GM10847 (cell line): Measurements from ENCODE around the gene CPNE4.

Experiments used
- POLR2A ChIP-seq: IDR thresholded peaks from 2 replicates; pipeline ENCODE4 v1.6.1; 2011; ENCODE audit not compliant: insufficient read length; ENCODE audit errors: extremely low read depth

Gene CPNE4

DNA sequence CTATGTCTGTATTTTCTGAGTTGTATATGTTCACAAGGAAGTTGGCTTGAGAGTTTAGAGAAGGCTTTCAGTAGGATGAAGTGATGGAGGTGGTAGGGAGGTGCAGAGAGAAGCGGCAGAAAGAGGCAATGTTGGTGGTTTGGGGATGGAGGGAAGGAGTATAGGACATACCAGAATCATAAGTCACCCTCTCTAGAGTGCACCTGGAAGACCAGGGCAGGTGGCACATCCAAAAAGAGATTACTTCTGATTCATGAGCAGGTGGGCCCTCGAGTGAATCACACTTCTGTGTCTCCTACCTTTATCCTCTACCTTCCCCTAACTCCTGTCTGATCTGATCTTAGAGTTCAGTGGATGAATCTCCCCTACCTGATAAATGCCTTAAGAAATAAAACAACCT, 490.3 kb downstream of the CPNE4 start:
- TF ChIP-seq POLR2A = no peak

DNA sequence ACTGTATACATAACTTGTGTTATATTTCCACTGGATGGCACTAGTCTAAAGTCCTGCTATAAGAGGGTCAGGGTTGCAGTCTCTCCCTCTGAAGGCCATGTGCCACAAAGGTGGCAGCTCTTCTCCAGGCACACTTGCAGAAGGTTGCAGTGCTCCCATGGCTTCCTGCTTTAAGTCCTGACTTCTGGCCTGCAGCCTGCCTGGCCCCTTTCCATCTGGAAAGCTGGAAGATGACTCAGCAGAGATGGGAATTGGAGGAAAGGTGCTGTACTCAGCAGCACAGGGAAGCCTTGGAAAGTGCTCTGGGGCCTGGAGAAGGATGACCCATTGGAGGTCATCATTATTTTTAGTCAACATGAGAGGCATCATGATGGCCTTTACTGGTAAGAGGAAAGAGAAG, 491.1 kb downstream of the CPNE4 start:
- TF ChIP-seq POLR2A = no peak

DNA sequence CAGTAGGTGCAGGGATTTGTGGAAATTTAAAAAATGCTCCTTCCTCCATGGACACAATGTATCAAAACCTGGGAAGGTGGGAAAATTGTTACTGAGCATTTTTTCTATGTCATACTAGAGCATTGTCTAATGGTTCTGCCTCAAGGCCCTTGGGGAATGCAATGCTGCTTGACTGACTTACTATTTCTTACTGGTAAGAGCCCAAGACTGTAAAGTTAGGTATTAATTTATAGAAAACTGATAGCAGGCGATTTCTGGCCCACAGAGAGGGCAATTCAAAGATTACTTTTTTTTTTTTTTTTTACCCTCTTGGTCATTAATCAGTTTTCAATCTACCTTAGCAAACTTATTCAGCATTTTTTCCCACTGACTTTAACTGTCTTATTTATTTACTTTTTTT, 493.5 kb downstream of the CPNE4 start:
- no peak for TF ChIP-seq POLR2A

DNA sequence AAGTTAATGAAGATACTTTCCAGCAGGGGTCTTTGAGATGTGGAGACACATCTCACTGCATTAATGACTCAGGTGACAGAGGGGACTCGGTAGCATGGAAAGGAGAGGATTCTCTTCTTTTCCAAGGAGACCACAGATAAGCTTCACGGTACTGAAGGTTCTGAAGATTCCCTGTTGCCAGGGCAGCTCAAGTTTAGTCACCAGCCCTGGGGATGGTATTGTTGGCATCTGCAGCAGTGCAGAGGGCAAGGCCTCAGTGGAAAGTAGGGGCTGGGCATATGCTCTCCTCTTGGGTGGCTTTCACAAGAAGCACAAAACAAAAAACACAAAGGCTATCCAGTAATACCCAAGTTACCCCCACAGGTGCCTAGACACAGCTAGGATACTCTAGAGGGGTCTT, 494.0 kb downstream of the CPNE4 start:
- TF ChIP-seq POLR2A = no peak

DNA sequence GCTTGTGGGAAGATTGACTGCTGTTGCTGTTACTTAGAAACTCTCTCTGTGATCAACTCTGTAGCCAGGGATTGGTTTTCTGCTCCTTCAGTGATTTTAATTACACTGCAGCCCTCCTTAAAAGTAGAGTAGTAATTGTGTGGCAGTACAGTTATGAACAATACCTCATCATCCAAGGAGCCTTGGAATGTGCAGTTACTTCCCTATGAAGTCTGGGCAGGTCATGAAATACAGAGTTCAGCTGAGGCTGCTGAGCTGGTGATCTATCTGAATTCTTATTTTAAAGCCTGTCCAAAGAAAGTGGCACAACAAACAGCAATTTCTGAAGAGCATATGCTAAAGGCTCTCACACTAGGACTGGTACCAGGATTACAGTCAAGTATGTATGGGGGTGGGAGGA, 494.7 kb downstream of the CPNE4 start:
- no peak for TF ChIP-seq POLR2A

DNA sequence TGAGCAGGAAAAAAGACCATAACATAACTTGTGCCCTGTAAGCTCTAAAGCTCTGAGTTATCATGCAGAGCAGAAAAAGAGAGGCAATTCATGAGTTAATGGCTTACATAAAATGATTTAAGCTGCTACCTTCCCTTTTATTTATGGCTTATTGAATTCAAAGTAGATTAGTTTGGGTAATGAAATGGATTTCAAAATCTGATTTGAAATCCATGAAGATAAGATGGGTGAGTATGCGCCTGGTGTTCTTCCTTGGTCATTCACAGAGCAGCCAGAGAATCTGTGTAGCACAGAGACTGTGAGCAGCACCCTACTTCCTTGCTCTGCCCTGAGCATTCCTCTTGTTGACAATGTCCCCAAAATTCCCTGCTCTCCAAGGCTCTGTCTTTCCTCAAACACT, 495.8 kb downstream of the CPNE4 start:
- TF ChIP-seq POLR2A = no peak

DNA sequence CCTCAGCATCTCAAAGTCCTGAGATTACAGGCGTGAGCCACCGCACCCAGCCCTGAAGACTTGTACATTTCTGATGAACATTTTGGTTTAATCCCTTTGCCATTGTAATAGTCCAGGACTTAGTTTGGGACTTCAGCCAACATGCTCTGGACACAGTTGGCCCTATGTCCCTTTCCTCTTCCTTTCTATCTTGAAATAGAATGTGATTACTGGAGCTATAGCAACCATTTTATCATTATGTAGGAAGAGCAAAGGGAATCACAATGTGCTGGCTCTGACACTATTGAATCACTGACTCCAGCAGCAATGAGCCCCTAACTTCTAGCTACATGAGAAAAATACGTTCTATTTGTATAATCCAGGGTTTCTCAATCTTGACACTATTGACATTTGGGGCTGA, 497.3 kb downstream of the CPNE4 start:
- TF ChIP-seq POLR2A = no peak

DNA sequence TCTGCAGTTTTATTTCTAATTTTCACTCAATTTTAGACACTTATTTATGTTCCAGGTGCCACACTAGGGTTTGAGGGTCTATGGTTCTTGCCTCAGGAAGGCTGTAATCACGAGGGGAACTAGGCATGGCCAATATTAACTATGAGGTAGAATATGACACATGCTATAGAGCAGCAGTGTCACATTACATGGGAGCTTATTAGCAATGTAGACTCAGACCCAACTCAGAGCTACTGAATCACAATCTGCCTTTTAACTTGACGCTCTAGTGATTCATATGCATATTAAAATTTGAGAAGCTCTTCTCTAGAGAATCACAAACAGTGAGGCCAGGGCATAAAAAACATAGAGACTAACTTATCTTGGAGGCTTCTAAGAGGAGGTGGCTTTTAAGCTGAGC, 499.2 kb downstream of the CPNE4 start:
- no peak for TF ChIP-seq POLR2A

DNA sequence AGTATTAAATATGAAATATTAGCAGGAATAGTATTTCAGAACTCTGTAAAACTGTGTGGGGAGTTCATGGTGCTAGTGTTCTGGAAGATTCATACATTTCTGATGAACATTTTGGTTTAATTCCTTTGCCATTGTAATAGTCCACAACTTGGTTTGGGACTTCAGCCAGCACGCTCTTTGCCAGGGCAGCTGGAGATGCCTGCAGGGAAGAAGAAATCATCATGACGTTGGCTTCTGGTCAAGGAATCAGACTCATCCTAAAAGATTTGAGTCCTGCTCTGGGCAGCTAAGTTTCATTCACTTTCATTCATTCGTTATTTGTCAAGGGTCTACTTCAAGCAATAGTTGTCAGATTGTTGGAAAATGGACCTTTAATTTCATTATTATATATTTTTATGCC, 499.7 kb downstream of the CPNE4 start:
- TF ChIP-seq POLR2A = no peak

DNA sequence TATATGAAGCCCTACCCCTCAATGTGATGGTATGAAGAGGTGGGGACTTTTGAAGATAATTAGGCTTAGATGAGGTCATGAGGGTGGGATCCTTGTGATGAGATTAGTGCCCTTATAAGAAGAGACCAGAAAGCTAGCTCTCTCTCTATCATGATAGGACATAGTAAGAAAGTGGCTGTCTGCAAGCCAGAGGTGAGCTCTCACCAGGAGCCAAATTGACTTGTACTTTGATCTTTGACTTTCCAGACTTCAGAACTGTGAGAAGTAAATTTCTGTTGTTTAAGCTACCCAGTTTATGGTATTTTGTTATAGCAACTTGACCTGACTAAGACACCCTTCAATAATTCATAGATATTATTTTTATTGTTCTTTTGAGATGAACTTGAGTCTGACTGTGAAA, 502.2 kb downstream of the CPNE4 start:
- TF ChIP-seq POLR2A = no peak

DNA sequence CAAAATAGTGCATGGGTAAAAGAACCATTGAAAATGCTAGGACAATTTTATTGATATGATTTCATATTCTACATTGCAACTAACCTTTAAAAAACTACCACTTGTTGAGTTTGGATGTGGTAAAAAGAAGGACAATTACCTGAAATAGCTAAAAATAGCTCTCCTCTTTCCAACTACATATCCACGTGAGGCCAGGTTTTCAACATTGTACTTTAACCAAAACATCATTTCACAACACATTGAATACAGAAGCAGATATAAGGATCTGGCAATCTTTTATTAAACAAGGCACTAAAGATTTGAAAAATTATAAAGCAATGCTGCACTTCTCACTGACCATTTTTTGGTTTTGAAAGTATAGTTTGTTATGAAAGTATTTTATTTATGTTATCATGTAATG, 504.0 kb downstream of the CPNE4 start:
- TF ChIP-seq POLR2A = no peak

DNA sequence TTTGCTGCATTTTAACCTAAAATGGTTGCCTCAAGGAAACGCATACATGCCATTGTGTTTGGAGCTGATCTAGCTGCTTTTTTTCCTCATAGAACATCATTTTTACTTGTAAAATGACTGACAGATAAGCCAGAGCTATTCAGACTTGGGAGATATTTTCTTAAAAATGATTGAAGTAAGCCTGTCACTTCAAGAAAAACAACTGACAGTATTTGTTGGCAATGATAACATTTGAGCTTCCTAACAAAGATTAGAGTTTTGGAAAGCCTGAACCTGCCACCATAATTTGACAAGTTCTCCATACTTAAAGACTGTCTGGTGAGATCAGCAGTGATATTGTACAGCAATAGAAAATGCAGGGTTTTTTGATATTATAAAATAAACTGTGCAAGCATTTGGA, 504.4 kb downstream of the CPNE4 start:
- no peak for TF ChIP-seq POLR2A

DNA sequence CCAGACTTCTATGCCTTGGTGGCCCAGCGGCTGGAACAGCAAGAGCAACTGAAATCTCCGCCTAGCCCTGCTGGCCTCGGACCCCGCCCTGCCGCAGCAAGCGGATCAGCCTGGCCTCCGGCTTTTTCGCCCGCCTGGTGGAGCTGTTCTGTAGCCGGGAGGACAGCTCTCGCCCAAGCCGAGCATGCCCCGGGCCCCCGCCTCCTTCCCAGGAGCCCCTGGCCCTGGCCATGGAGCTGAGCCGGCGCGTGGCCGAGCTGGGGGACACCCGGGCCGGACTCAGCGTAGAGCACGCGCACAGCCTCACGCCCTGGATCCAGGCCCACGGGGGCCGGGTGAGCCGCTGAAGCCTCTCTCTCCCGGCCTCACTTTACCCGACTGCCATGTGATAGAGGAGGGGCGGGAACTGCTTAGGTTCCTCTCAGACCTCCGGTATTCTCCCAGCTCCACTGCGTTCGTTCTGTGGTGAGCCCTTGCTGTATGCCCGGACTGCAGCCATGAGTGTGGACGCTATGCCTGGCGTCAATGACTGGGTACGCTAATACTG, 507.9 kb downstream of the CPNE4 start:
- no peak for TF ChIP-seq POLR2A

DNA sequence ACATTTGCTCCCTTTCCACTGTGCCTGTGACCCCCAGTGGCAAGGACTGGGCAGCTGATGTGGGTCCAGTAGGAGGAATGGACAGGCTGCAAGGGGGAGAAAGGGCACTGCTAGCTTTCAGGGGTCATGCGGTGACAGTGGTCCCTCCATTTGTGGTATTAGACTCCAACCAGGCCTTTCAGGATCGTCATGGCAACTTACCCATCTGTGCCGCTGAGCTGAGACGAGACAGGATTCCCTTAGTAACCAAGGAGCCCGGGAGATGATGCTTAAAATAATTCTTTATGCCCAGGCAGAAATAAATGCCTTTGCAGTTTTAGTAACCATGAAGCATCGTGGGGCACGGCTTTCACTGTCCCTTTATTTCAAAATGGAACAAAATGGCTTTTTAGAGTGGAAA, 516.1 kb downstream of the CPNE4 start:
- no peak for TF ChIP-seq POLR2A

DNA sequence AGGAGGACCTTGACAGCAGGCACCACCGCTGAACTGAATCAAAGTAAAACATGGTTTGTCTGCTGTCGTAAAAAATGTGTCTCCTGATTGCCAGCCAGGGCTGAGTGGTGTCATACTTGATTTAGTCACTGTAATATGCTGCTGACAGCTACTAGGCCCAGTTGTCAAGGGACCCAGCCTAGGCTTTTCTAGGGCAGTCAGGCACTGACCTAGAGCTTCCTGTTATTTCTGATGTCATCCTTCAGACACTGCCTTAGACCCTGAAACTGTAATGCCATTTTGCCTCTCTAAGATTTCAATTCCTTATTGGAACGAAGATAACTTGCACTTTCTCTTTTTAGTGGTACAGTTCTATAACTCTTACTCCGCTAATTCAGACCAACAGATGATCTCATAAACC, 529.4 kb downstream of the CPNE4 start:
- no peak for TF ChIP-seq POLR2A

DNA sequence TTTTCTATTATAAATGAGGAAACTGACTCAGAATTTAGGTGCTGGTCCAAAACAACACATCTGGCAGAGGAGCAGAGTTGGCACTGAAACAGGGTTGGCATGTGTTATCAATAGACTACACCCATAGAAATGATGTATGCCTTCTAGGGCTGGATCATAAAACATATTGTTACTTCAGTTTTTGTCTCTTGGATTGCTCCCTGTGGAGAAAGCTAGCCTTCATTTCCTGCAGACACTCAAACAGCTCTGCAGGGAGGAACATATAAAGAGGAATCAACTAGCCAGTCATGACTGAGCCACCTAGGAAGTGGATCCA, 531.5 kb downstream of the CPNE4 start:
- no peak for TF ChIP-seq POLR2A

DNA sequence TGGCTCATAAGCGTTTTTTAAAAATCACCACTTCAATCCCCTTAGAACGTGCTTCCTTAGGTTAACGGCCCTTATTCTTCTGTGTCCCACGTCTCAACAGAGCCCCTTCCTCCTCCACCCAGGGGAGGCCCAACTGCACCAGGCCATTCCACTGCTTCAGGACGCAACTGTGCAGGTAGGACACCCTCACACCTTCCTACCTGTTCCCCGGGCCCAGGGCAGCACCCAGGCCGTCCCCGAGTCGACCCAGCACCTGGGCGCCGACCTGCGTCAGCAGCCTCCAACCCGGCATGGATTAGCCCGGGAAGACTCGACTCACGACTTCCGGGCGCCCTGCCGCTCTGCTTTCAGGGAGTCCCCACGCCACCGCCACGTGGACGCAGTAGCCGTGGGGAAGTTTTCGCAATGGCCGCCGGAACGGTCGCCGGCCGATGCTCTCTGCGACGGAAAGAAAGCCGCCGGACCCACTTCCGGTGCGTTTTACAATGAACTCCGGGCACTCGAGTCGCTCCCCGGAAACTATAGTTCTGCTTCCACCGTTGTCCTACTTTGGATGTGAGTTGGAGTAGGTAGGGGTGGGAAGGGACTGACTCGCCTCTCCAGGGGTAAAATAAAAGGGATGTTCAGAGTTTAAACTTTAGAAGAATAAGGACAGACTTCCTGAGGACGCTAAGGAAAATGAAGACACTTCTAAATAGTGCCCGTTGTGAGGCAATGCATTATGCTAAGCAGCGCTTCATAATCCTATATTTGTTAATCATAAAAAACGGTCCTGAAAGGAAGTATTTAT, 532.1 kb downstream of the CPNE4 start, which contains the start of gene MRPL3:
TSS of gene MRPL3 (minus strand) at position 442 of the 790 bp plus-strand sequence. CDS start at position 292, 150 bp downstream.
- TF ChIP-seq POLR2A = peak; percentile 61

DNA sequence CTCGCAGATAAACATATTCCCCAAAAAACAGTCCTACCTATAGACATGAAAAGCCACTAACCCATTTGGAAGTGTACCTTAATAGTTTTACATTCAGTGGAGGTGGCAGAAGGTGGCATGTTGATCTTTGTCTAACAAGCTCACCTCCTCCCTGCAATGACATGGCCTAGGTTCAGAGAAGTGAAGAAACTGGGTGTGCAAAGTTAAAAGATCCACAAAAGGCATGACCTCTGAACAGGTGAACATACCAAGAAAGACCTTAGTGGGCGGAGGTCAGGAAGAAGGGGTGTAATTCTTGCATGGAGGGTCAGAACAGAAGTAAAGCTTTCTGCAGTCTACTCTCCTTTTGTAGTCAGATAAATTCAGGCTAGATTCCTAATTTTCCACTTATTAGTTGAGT, 532.9 kb downstream of the CPNE4 start:
- TF ChIP-seq POLR2A = no peak

DNA sequence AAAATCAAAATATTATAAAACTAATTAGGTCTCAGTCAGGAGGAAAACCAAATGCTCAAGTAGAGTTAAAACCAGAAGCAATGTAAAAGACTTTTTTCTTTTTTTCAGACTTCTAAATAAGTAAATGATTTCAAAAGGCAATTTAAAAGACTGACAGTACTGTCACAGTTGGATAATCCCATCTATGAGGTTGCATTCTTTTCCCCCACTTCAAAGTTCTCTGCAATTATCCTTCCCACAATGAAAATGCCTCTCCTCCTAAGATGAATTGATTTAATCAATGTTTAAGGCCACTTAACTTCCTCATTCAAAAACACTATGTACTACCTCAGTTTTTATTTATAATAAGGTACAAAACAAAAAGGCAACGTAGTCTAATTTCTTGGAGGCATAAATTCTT, 540.1 kb downstream of the CPNE4 start:
- TF ChIP-seq POLR2A = no peak
